Stimulated activated CD8-positive, alpha-beta memory T cell treated with anti-CD3 and anti-CD28 coated beads, Interleukin-15, amount 100 ng/mL, for 1 hour (primary cell): ENCODE data around the gene SMOC2.
"Not testable (repeated sequence)": the region's sequence is repeated elsewhere in the genome, so short reads cannot be mapped to it uniquely, and the experiment has no call there.

Experiments
- DNase-seq: peaks from one replicate; pipeline ENCODE4 v3.0.0-alpha.2; 2020; ENCODE audit warnings: low read depth

Gene SMOC2

GRCh38 chr6:168603234-168603633 is 162.2 kb downstream of the SMOC2 start:
- DNase-seq = no peak

- no peak for DNase-seq
Observed at GRCh38 chr6:168605964-168606363, 165.0 kb downstream of the SMOC2 start.

DNA sequence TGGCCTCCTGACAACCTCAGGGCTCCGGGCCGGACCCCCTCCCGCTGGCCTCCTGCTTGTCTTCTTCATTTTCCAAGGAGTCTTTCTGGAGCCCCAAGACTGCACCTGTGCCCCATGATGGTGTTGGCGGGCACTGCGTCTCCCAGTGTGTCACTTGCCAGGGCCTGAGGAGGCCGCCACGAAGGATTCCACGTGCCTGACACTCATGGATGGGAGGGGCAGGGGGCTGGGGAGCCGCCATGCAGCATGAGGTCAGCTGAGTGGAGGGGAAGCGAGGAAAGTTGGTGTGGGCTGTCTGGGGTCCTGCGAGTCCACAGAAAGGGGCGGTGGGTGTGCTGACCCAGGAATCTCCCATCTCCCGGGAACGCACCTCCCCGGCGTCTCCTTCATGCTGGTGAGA is 165.7 kb downstream of the SMOC2 start:
- DNase-seq = no peak

- no peak for DNase-seq
Observed at GRCh38 chr6:168607272-168608112, 166.5 kb downstream of the SMOC2 start.

DNA sequence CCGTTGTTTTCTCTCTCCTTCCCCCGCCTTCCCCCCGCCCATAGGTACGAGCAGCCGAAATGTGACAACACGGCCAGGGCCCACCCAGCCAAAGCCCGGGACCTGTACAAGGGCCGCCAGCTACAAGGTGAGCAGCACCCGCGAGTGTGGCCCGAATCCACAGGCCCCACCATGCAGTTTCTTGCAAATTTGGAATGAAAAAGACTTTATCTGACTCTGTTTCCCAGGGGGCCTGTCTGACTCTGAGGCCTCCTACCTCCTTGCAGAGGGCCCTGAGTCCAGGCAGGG is 167.1 kb downstream of the SMOC2 start:
- no peak for DNase-seq

DNA sequence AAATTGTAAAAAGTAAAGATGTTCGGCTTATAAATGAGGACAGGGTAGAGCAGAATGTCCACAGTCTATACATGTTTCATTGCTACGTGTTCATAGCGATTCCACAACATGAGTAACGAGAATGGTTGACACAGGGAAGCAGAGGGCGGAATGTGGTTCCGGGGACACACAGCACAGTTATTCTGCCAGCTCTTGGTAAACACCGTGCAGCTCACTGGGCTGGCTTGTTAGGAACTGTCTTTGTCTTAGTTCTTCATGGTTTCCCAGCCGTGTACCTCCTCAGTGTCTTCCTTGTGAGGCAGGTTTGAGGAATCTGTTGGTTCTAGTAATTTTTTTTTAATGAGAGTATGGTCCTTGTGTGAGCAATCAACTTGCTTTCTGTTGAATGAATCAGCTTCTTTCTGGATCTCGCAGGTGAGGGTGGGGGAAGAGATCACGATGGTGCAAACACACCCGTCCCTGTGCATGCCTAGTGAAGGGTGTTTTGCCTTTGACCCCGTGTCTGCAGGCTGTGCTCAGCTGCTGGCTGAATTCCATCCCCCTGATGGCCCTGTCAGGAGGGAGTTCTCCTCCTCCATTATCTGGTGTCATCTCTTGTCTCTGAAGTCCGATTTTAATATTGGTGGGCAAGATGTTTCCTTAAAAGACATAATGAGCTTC is 168.2 kb downstream of the SMOC2 start:
- DNase-seq = no peak

DNA sequence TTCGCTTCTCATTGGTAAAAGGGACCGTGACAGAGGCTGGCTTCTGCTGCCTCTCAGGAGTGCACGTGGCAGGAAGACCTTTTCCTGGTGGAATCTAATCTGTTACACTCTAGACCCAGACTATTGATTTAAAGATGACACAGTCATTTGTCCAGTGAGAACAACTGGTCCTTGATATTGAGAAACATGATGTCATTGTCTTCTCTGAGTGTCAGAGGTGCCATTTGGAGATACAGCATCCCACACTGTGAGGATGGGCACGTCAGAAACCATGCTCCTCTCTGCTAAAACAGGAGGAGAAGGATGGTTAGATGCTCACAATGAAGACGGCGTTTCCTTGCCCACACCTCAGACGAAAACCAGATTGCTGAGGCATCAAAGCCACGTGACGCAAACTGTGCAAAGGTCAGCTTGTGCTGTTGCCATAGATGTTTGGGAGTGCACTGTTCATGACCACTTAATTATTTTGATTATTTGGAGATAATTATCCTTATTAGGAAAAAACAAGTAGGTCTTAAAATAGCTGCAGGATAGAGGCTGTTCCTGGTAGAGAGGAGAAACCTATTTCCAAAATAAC is 169.0 kb downstream of the SMOC2 start:
- DNase-seq = no peak

- DNase-seq = not testable (repeated sequence)
Observed at GRCh38 chr6:168610966-168611365, 170.0 kb downstream of the SMOC2 start.

GRCh38 chr6:168611691-168612090 is 170.7 kb downstream of the SMOC2 start:
- no peak for DNase-seq

GRCh38 chr6:168612586-168612985 is 171.6 kb downstream of the SMOC2 start:
- no peak for DNase-seq

DNA sequence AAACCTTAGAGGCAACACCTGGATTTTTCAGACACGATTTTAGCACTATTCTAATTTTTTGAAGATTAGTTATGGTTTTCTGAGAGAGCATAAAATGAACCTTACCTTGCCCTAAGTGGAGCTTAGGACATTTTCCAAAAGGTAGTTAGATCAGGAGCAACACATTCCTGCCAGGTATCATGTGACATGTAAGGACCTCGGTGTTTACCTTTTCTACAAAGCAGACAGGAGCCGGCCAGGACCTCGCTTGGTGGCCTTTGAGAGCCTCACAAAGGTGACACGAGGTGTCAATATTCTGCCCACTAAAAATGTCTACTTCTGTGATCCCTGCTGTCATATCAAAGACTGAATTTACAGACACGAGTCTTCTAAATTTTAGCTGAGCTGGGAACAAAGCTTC is 174.9 kb downstream of the SMOC2 start:
- DNase-seq = no peak

- no peak for DNase-seq
Observed at GRCh38 chr6:168616816-168617765, 176.1 kb downstream of the SMOC2 start.

DNA sequence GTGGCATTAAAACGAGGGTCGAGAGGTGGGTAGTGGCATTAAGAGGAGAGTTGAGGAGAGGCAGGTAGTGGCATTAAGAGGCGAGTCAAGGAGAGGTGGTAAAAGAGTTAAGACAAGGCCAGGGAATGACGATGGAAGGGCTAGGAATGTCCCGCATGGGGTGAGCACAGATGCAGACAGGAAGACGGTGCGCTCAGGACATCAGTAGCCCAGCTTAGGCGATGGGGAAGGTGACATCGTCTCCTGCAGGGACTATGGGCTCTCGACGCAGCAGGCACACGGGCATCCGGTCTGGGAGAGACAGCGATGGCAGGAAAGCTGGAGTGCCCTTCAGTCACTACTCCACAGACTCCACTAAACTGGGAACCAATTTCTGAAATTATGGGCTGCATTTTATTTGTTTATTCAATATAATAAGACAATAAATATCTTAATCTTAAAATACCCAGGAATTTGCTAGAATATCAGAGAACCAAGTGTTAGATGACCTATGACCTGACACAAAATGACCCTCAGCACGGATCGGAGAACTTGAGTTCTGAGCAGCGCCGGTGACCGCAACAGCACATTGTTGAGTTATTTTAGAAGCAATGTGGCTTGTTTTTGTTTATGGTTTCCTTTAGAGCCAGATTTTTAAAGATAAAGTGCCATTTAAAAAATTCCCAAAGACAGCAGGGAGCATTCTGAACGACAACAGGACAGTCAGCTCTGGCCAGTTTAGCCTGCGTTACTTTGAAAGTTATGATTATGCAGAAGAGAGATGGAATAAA is 177.7 kb downstream of the SMOC2 start:
- no peak for DNase-seq

- no peak for DNase-seq
Observed at GRCh38 chr6:168619560-168620314, 178.8 kb downstream of the SMOC2 start.

- no peak for DNase-seq
Observed at GRCh38 chr6:168620578-168620977, 179.6 kb downstream of the SMOC2 start.

DNA sequence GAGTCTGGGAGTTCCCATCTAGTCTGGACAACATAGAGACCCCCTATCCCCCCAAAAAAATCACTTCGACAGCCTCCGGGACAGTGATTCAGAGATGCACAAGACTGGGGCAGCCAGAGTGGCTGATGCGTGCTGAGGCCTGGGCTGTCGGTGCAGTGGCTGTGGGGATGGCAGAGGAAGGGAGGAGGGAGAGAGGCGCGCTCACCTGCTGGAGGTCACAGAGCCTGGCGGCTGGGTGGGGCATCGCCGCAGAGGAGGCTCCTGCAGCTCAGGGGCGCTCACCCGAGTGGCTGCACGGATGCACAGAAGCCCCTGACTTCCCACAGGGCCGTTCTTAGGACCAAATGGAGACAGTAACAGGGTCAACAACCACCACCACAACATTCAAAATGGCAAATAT is 182.8 kb downstream of the SMOC2 start:
- DNase-seq = no peak

GRCh38 chr6:168624540-168624939 is 183.6 kb downstream of the SMOC2 start:
- no peak for DNase-seq

- DNase-seq = no peak
Observed at GRCh38 chr6:168624948-168625347, 184.0 kb downstream of the SMOC2 start.

DNA sequence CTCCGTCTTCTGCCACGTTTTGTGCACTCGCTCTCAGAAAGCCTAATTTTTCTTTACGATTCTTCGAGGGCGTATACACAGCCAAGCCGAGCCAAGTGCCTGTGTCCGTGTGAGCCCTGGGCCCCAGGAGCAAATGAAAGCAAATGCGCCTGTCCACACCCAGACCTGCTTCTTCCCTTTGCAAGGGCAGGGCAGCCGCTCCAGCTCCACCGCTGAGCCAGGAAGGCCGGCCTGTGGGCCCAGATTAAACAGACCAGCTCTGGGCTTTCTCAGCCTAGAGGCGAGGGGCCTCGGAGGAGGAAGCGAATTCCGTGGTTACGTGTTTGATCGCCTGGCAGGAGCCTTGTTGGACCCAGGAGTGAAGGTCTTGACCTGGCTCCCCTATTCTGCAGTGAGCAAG is 184.6 kb downstream of the SMOC2 start:
- no peak for DNase-seq

DNA sequence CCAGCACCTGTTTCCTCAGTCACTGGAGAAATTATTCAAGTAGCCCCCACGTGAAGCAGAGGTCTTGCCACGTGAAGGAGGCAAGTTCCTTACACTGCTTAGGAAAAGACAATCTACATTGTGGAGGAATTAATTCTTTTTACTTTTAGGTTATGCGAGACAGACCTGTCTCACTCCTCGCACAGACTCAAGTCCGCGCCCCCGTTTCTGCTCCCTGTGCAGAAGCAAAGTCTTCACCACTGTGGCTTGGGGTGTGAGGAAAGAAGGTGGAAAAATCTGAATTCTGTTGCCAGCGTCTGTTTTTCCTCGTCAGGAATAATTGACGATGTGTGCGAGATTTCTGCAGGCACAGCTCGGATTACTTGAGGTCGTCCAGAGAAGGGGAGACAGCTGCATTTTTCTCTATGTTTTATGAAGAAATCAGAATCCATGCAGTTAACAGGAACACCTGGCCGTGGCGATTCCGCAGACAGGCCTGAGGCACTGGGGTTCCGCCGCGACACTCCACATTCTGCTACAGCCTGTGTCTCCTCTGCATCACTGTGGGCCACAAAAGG is 185.1 kb downstream of the SMOC2 start:
- no peak for DNase-seq
